GM19463 (cell line): ENCODE measurements around the gene SEC14L1.

ENCODE experiments used
- ATAC-seq: cut with Tn5 transposase; IDR thresholded peaks from one replicate; pipeline ENCODE4 v1.9.1; 2021; ENCODE audit warnings: mild to moderate bottlenecking, moderate library complexity; ENCODE audit not compliant: unreplicated experiment

Gene SEC14L1

DNA sequence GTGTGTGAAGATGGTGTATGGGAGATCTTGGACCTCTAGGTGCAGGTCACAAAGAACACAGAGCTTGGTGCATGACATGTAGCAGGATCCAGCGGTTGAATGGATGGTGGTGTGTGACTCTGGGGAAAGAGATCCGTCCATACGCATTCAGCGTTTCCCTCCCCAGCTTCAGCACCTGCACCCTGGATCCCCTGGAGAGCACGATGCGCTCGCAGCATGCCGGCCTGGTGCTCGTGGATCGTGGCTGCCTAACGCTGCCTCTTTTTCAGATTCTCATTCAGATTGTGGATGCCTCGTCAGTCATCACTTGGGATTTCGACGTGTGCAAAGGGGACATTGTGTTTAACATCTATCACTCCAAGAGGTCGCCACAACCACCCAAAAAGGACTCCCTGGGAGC lies 70.9 kb downstream of the SEC14L1 start:
- no peak for ATAC-seq

DNA sequence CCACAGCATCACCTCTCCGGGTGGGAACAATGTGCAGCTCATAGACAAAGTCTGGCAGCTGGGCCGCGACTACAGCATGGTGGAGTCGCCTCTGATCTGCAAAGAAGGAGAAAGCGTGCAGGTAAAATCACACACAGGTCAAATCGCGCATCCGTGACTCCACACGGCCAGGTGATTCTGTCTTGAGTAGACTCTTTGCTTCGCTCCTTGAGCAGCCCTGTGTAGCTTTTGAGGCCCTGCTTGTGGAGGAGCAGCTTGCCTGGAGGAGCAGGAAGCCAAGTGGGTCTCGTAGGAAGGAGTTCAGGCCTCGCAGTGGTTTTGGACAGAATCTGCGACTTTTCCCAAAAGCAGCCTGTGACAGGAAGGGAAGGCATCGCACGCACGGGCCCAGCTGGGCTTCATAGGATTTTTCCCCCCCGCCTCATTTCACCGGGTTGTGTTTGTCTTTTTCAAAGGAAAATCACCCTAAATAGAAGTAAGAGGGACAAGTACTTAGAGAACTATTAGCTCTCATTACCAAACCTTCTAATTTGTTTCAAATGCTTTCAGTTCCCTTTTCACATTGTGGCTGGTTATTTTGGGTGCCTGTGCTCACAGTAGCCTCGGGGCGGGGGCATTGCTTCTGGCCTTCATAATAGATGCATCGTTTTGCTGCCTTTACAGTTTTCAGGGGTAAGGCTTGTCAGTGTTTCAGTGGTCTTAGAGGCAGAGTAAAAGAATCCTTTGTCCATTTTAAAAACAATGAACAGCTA lies 71.5 kb downstream of the SEC14L1 start:
- peak; percentile 68 for ATAC-seq

DNA sequence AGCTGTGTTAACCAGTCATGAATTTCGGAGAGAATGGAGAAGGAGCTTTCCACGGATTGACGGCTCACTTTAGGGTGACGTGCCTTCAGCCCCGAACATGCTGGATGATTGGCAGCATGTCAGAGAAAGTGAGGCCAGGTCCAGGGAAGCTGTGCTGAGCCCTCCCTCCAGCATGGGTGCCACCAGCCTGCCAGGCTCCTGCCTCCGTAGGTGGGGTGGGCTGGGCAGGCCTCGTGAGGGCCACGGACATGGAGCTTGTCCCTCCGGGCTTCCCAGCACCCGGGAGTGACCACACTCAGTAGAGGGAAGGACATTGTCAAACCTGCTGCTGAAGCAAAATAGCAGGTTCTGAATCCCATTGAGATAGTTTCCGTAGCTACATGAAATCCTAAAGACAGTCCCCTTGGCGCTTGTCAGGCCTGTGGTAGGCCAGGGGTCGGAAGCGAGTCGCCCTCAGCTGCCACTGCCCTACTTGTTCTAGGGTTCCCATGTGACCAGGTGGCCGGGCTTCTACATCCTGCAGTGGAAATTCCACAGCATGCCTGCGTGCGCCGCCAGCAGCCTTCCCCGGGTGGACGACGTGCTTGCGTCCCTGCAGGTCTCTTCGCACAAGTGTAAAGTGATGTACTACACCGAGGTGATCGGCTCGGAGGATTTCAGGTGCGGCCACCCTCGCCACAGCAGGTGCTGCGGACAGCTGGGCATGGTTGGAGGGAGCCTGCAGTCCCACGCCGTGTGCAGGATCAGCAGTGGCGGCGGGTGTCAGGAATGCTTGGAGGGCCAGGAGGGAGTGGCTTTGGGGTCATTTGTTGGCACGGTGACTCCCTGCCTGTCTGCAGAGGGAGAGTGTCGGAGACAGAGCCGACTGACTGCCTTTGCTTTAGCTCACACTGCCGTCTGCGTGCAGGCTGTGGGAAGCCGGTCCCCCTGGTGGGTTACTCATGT lies 72.3 kb downstream of the SEC14L1 start:
- no peak for ATAC-seq

DNA sequence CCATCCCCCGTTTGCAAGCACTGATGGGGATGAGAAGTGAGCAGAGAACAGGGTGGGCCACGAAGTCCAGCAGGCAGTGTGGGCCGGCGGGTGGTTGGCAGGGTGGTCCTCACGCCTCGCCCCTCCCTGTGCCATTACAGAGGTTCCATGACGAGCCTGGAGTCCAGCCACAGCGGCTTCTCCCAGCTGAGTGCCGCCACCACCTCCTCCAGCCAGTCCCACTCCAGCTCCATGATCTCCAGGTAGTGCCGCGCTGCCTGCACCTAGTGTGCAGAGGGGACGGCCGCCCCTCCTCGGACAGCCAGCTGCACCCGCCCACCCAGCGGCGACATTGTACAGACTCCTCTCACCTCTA lies 73.0 kb downstream of the SEC14L1 start:
- ATAC-seq = no peak

DNA sequence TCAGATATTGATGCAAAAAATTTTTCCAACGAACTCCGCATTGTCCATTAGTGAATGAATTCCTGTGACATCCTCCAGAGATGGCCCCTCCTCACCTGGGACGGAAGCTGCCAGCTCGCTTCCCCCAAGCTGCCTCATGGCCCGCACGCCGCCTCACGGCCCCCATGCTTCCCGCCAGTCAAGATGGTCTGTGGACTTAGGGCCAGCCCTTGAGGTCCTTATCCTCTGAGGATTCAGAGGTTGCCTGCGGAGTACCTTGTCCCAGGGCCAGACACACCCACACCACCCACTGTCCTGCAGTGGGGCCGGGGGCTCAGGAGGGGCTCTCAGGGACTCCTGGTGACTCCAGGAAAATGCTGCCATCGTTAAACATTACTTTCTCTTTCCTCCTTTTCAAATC lies 73.6 kb downstream of the SEC14L1 start:
- ATAC-seq = no peak

DNA sequence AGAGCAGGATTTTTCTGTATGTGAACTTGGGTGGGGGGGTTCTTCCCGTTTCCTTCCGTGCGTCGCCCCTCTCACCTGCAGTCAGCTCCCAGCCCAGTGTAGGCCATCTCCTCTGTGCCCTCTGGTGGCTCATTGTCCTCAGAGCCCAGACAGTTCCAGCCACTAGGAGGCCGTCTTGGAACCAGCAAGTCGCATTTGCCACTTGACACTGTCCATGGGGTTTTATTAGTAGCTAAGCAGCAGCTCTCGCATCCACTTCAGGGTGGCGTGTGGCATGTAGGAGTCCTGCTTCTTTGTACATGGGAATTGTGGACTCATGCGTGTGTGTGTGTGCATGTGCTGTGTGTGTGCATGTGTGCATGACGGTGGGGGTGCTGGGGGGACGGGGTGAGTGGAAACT lies 74.0 kb downstream of the SEC14L1 start:
- no peak for ATAC-seq

DNA sequence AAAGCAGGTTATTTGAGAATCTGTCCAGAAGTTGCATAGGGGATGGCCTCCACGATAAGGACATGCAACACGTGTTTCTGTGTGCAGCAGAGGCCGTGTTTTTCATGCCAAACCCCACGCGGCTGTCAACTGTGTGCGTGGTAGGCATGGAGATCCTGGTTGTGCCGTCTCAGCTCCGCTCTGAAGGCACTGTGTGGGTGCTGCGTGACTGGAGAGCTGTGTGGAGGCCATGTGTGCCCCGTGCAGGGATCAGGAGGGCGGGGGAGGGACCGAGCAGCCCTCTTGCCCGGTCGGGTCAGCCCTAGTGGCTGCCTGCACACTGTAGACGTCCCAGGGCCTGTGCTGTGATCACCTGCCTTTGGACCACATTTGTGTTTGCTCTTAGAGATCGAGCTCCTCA lies 74.5 kb downstream of the SEC14L1 start:
- no peak for ATAC-seq

DNA sequence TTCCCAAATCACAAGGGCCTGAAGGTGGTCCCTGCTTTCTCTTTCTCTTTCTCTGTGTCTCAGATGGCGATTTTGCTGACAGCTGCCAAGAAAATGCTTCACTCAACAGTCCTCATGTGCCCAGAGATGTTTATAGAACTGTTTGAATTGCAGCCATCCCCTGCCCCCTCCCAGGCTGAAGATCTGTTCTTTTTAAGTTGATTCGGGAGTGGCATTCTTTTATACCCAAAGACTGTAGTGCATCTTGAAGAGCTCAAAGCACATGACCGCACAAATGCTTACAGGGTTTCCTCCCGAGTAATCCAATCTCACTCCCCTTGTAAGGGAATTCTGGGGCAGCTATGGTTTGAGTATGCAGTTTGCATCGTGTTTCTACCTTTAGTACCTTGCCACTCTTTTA lies 75.7 kb downstream of the SEC14L1 start:
- no peak for ATAC-seq

DNA sequence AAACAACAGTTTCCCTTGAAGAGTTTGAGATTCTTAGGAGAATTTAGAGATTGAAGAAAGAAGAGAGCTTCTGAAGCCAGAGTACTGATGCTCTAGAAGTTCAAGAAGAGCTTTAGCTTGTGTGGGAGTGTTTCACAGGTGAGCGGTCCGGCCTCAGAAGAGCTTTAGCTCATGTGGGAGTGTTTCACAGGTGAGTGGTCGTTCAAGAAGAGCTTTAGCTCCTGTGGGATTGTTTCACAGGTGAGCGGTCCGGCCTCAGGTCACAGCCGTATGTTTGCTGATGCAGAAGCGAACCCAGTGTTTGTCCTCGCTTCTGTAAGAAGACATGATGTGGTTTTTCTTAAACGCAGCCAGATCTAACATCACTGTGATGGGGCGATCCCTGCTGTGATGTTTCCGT lies 76.4 kb downstream of the SEC14L1 start:
- no peak for ATAC-seq

DNA sequence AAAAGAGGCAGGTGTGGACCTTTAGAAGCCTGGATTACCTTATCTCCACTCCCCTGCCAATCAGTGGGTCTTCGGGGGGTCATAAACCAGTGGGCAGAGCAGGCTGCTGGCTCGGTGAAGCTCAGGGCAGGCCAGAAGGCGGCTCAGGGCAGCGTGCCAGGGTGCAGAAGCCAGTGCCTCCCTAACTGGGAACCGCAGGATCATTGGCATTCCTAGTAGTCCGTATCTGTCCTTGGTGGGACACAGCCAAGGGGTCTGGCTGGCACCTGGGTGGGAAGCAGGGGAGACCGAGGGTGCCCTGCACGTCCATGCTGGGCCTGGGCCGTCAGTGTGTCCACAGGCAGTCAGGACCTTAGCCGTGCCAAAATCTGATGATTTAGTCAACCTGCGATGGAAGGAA lies 76.8 kb downstream of the SEC14L1 start:
- ATAC-seq = no peak

DNA sequence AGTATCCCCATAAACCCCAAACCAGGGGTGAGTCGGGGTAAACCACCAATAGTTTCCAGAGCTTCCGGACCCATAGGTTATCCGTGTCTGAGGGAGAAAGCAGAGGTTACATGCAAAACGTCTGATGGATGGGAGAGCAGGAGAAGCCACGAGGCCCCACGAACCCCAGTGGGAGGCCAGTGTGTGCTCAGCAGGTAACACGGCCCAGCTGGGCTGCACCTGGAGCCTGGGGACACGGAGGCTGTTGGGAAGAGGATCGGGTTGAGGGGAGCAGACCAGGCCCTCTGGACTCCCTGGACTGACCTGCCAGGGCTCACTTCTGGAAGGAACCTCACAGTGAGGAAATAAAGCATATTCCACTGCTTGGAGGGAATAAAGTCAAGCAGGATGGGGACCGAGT lies 78.1 kb downstream of the SEC14L1 start:
- no peak for ATAC-seq

DNA sequence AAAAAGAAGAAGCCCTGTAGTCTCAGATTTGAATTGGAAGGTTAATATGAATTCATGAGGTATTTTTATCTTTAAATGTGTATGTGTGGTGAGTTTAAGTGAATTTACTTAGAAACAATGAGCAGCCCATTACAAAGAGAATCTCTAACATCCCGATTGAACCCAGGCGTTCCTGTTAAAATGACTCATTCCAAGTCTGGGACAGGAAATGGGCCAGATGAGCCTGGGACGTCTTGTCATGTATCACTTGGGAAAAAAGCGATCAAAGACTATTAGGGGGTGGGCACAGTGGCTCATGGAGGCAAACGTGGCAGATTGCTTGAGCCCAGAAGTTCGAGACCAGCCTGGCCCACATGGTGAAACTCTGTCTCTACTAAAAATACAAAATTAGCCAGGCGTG lies 81.6 kb downstream of the SEC14L1 start:
- ATAC-seq = no peak

DNA sequence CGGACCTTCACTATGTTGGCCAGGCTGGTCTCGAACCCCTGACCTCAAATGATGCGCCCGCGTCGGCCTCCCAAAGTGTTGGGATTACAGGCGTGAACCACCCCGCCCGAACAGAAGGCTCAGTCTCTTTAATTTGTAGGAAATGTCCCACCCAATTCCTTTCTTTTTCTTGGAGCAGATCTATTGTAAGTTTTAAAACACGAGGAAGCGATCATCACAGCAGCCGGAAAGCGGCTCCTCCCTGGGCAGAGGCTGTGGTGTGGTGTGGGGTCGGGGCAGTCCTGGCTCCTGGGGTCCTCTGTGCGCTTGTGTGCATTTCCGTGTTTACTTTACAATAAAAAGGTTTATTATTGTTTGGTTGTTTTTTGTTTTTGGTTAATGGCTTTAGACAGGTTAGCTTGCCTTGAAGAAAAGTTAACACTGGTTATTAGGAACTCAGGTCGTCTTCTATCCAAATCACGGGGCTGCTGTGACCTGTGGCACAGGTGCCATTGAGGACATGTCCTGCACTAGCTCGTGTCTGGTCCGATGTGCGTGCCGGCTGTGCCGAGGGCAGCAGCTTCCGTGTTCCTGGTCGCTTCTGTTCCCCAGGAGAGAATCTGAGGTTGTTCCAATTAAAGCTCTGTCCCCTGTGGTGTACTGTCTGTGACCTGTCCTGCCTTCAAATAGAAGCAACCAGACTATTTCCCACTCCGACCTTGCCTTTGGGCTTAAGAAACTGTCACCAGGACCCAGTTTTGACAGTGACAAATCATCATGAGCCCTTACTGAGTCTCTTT lies 83.1 kb downstream of the SEC14L1 start:
- no peak for ATAC-seq

DNA sequence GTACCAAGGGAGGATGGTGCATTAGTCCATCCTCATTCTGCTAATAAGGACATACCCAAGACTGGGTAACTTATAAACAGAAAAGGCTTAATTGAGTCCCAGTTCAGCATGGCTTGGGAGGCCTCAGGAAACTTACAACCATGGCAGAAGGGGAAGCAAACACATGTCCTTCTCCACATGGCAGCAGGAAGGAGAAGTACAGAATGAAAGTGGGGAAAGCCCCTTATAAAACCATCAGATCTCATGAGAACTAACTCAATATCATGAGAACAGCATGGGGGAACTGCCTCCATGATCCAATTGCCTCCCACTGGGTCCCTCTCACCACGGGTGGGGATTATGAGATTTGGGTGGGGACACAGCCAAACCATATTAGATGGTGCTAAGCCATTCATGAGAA lies 84.5 kb downstream of the SEC14L1 start:
- ATAC-seq = no peak

DNA sequence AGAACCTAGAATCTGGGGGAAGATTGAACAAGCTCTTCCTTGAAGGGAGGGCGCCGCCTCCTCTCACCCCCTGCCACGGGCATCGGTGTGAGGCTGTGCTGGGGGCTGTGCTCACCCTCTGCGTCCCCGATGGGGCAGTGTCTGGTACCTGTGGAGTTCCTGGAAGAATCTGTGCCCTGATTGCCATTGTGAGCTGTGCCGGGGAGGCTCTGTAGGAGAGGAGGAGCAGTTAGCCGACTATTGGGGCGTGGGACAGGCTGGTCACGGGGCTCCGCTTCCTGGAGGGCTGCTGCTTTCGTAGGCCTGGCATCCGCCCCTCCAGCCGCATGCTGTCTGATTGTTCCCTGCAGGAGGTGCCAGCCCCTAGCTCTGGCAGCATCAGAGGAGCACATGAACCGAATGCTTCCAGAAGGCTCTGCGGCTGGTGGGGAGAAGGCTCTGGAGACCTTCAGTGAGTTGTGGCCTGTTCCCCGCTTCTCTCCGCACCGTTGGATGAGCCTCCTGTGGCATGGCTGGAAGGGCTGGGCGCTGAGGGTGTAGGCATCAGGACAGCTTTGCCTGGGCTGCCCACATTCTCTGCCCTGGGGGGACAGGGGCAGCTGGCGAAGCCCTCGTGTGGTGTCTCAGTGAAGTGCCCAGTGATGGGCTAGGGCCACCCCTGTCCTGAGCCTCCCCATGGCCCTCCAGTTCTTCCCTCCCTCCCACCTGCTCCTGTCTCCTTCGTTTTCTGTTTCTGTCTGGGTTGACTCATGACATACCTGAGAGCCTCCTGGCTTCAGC lies 86.9 kb downstream of the SEC14L1 start:
- no peak for ATAC-seq

DNA sequence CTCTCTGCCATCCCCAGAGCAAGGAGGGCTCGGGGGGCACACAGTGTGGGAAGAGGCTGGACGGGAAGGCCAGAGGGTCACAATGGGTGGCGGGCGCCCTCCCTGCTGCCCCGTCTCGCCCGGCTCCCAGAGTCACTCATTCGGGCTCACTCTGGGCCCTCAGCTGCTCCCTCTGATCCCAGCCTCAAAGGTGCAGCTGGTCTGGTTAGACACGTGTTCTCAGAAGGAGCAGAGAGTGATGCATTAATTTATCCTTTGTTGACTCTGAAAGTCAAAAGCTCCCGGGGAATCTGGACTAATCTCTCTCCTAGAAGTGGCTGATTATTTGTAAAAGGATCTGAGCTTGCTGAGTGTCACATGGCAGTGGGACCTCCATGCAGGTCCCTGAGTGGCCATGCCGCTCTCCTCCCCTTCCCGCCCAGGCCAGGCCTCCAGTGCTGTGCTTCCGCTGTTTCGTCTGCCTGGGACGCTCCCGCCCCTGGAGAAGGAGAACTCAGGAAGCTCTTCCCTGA lies 87.5 kb downstream of the SEC14L1 start:
- ATAC-seq = no peak

DNA sequence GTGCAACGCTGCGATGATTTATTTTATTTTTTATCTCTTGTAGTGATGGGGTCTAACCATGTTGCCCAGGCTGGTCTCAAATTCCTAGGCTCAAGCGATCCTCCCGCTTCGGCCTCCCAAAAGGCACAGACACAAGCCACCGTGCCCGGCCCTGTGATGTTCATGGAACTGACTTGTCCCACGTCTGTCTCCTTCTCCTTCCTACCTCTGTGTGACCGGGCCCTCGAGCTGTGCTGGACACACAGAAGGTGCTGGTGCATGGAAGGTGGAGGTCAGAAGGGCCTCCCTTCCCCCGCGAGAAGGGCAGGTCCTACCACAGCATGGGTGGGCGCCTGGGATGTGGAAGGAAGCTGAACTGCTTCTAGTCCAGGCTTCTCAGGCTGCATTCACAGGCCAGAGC lies 88.0 kb downstream of the SEC14L1 start:
- no peak for ATAC-seq

DNA sequence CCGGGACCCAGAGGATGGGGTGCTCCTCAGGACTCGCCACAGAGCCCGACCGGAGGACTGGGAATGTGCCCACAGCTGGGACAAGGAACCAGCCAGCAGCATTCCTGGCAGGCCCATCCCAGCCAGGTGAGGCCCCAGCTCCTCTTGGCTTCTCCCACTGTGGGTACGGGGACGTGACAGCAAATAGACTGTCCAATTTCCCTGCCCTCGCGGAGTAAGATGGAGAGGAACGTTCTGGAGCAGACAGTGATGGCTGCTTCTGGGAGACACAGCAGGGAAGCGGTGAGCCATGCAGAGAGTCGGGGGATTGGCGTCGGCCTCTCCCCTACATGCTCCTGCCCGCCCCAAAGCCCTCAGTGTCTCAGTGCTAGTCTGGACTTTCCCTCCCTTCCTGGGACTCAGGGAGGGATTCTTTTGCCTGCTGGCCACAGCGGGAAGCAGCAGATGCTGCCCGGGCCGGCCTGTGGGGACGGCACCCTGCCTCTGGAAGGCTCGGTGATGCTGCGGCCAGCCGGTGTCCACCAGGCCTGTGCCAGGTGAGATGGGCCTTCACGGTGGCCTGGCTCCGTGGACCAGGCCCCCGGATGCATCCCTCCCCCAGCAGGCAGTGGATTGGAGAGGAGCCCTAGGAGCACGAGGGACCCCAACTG lies 89.1 kb downstream of the SEC14L1 start:
- no peak for ATAC-seq

DNA sequence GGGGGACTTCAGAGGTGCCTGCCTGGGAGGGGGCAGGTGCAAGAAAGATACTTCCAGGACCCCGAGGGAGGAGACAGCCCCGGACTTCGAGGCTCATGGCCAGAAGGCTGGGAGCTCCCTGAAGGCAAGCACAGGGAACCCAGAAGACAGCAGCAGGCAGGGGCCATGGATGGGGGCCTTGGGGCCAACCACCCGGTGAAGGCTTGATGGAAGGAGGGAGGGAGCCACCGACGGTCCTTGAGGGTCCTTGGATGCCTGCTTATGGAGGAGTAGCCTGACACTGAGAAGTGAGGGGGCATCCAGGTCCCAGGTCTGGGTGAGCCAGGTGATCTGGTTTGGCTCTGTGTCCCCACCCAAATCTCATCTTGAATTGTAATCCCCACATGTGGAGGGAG lies 89.7 kb downstream of the SEC14L1 start:
- no peak for ATAC-seq
